K562 (cell line): ENCODE measurements around the gene TMEM135.

Source experiments
- CHCHD3 ChIP-seq: fragments of 250-450 bp; sonication (Bioruptor Pico); IDR thresholded peaks from 2 replicates; pipeline ENCODE4 v2.1.2; 2022; ENCODE audit warnings: mild to moderate bottlenecking
- CHD1 ChIP-seq: fragments of 200-600 bp; sonication (generic); IDR thresholded peaks from one replicate; pipeline ENCODE4 v1.6.1; 2012; ENCODE audit warnings: mild to moderate bottlenecking, moderate library complexity, low read length, inconsistent platforms
- CTCF ChIP-seq, 3 experiments: IDR thresholded peaks in 2 of 3; conservative IDR thresholded peaks in 1 of 3; 2 replicates each; pipeline ENCODE4 v1.5.1; 2011 to 2012; ENCODE audit warnings: low read length in 3 of 3, mild to moderate bottlenecking in 3 of 3, control low read depth in 2 of 3, improper control_type of control experiment in 1 of 3, inconsistent platforms in 1 of 3, low read depth in 1 of 3, mixed read lengths in 1 of 3, moderate library complexity in 1 of 3; ENCODE audit not compliant: insufficient read depth in 2 of 3
- GTF2F1 ChIP-seq: IDR thresholded peaks from 2 replicates; pipeline ENCODE4 v1.6.1; 2011; ENCODE audit warnings: low read depth, low read length, improper control_type of control experiment
- RCOR1 ChIP-seq, 2 experiments: IDR thresholded peaks; 2 replicates each; pipeline ENCODE4 v1.6.1; 2012; ENCODE audit warnings: low read depth in 2 of 2, low read length in 2 of 2, borderline replicate concordance in 1 of 2, improper control_type of control experiment in 1 of 2
- SREBF2 ChIP-seq: sonication (generic); formaldehyde crosslinking; IDR thresholded peaks from 2 replicates; pipeline ENCODE4 v1.4.0; 2020; ENCODE audit warnings: mild to moderate bottlenecking, missing genetic modification reagents
- SRF ChIP-seq, 2 experiments: fragments of 250-450, 450-650 bp in 1 of 2; sonication (Bioruptor Pico) in 1 of 2; sonication (generic) in 1 of 2; formaldehyde crosslinking; IDR thresholded peaks; 2 replicates each; pipeline versions ENCODE4 v1.5.0 to v1.5.1; 2020 to 2022; ENCODE audit warnings: mild to moderate bottlenecking in 1 of 2, missing genetic modification reagents in 1 of 2

- TF ChIP-seq GTF2F1 (no peak), SREBF2 (no peak), RCOR1 (IDR thresholded peaks at IDR 0.05; ENCODE audit: borderline replicate concordance in 1 of 2, low read depth in 2 of 2, low read length in 2 of 2) (no peak), SRF (CRISPR knock-in tag; IDR thresholded peaks at IDR 0.05) (no peak), CHD1 (no peak), CHCHD3 (CRISPR knock-in tag) (no peak), CTCF (IDR thresholded peaks at IDR 0.05 in 2 of 3, conservative IDR thresholded peaks at IDR 0.05 in 1 of 3; ENCODE audit: insufficient read depth in 2 of 3, low read depth in 1 of 3, low read length in 3 of 3) (no peak)
Measured at GRCh38 chr11:87315229-87315628, 277.5 kb downstream of the TMEM135 start.
